ENCODE measurements around the gene HPCAL4.

The HPCAL4 gene

GRCh38 chr1:39657402-39657801 lies 33.8 kb downstream of the HPCAL4 start:
- TF ChIP-seq CTCF (IDR thresholded peaks at IDR 0.05; ENCODE audit: insufficient read depth, low read length, missing control alignments): no peak
- H3K4me3 ChIP-seq (ENCODE audit: low read depth, low read length): no peak overlapping the region
- no peak for DNase-seq (ENCODE audit: low read depth, low spot score)
- CTCF ChIA-PET: interaction anchor here (0.7 to 21.3 kb wide), 25 partner anchors 10 to 125 kb away, joined by 3 to 670 read pairs (median 6); partner anchors contain the start of genes HEYL, NT5C1A and PABPC4
- POLR2A ChIA-PET: no interaction called here

- DNase-seq (ENCODE audit: low read depth, low spot score): no peak
- ChIA-PET CTCF (interaction anchor here (1.3 to 21.3 kb wide), 9 partner anchors 9 to 81 kb away, joined by 3 to 670 read pairs (median 34); partner anchors contain the start of gene NT5C1A), POLR2A (no interaction called here)
- no peak overlapping the region for H3K4me3 ChIP-seq (ENCODE audit: low read depth, low read length)
- TF ChIP-seq CTCF (IDR thresholded peaks at IDR 0.05; ENCODE audit: insufficient read depth, low read length, missing control alignments): no peak
Observed at GRCh38 chr1:39656391-39656790, 34.8 kb downstream of the HPCAL4 start.

GRCh38 chr1:39655578-39656268 lies 35.5 kb downstream of the HPCAL4 start:
- no peak for DNase-seq (ENCODE audit: low read depth, low spot score)
- POLR2A ChIA-PET: no interaction called here
- CTCF ChIA-PET: interaction anchor here (0.8 to 21.3 kb wide), 15 partner anchors 8 to 83 kb away, joined by 3 to 670 read pairs (median 4); partner anchors contain the start of genes HPCAL4 and NT5C1A
- no peak overlapping the region for H3K4me3 ChIP-seq (ENCODE audit: low read depth, low read length)
- no peak for TF ChIP-seq CTCF (IDR thresholded peaks at IDR 0.05; ENCODE audit: insufficient read depth, low read length, missing control alignments)

GRCh38 chr1:39654291-39654690 lies 36.9 kb downstream of the HPCAL4 start:
- H3K4me3 ChIP-seq (ENCODE audit: low read depth, low read length): no peak overlapping the region
- no peak for DNase-seq (ENCODE audit: low read depth, low spot score)
- CTCF ChIA-PET: interaction anchor here (1.0 to 21.3 kb wide), 24 partner anchors 6 to 555 kb away, joined by 3 to 670 read pairs (median 6); partner anchors contain the start of genes HEYL, HPCAL4, NT5C1A and PABPC4
- POLR2A ChIA-PET: no interaction called here
- no peak for TF ChIP-seq CTCF (IDR thresholded peaks at IDR 0.05; ENCODE audit: insufficient read depth, low read length, missing control alignments)

- DNase-seq (ENCODE audit: low read depth, low spot score): no peak
- peak; percentile 87 for TF ChIP-seq CTCF (IDR thresholded peaks at IDR 0.05; ENCODE audit: insufficient read depth, low read length, missing control alignments)
- ChIA-PET POLR2A (no interaction called here), CTCF (interaction anchor here (0.5 to 21.3 kb wide), 28 partner anchors 9 to 554 kb away, joined by 3 to 670 read pairs (median 5); partner anchors contain the start of genes HEYL, HPCAL4, NT5C1A and PABPC4)
- H3K4me3 ChIP-seq (ENCODE audit: low read depth, low read length): no peak overlapping the region
Observed at GRCh38 chr1:39653546-39654031, 37.6 kb downstream of the HPCAL4 start.

GRCh38 chr1:39652554-39652953 lies 38.7 kb downstream of the HPCAL4 start:
- TF ChIP-seq CTCF (IDR thresholded peaks at IDR 0.05; ENCODE audit: insufficient read depth, low read length, missing control alignments): no peak
- ChIA-PET CTCF (interaction anchor here (0.6 to 21.3 kb wide), 12 partner anchors 8 to 459 kb away, joined by 3 to 670 read pairs (median 10); partner anchors contain the start of genes HEYL and NT5C1A), POLR2A (no interaction called here)
- no peak overlapping the region for H3K4me3 ChIP-seq (ENCODE audit: low read depth, low read length)
- DNase-seq (ENCODE audit: low read depth, low spot score): no peak
